HG03520 (cell line): ENCODE results near the gene RACGAP1.

Source experiments
- ATAC-seq: cut with Tn5 transposase; IDR thresholded peaks from one replicate; pipeline ENCODE4 v1.9.1; 2021; ENCODE audit warnings: mild to moderate bottlenecking, moderate library complexity; ENCODE audit not compliant: unreplicated experiment

RACGAP1 gene

GRCh38 chr12:49956663-49957569, 68.4 kb downstream of the RACGAP1 start:
- ATAC-seq = no peak

- no peak for ATAC-seq
Observed at GRCh38 chr12:49955899-49956662, 69.2 kb downstream of the RACGAP1 start.

GRCh38 chr12:49954863-49955830, 70.1 kb downstream of the RACGAP1 start:
- ATAC-seq = no peak

GRCh38 chr12:49953961-49954846, 71.1 kb downstream of the RACGAP1 start:
- ATAC-seq = no peak

GRCh38 chr12:49953151-49953550, 72.1 kb downstream of the RACGAP1 start:
- ATAC-seq = no peak

- no peak for ATAC-seq
Observed at GRCh38 chr12:49952391-49953055, 72.8 kb downstream of the RACGAP1 start.

- ATAC-seq = no peak
Observed at GRCh38 chr12:49951411-49952240, 73.7 kb downstream of the RACGAP1 start.

- no peak for ATAC-seq
Observed at GRCh38 chr12:49950273-49951251, 74.7 kb downstream of the RACGAP1 start, which contains the start of gene AQP2. TSS of gene AQP2 (plus strand) at chr12:49950737. CDS start at chr12:49950831, 94 bp downstream.

GRCh38 chr12:49949866-49950265, 75.4 kb downstream of the RACGAP1 start:
- no peak for ATAC-seq

GRCh38 chr12:49948866-49949845, 76.1 kb downstream of the RACGAP1 start:
- ATAC-seq = no peak

GRCh38 chr12:49947593-49948226, 77.6 kb downstream of the RACGAP1 start:
- ATAC-seq = no peak

GRCh38 chr12:49946497-49946896, 78.8 kb downstream of the RACGAP1 start:
- ATAC-seq = no peak

GRCh38 chr12:49946086-49946485, 79.2 kb downstream of the RACGAP1 start:
- no peak for ATAC-seq

GRCh38 chr12:49945394-49946080, 79.8 kb downstream of the RACGAP1 start:
- ATAC-seq = no peak

- ATAC-seq = no peak
Observed at GRCh38 chr12:49944718-49945117, 80.6 kb downstream of the RACGAP1 start.
